HUES6 (cell line): Measurements from ENCODE around the gene CTPS1.

Source experiments
- H3K27ac ChIP-seq: 2 replicates; pipeline ENCODE4 v1.7.0; 2013; ENCODE audit warnings: low read depth, mild to moderate bottlenecking, low read length, inconsistent platforms
- H3K27me3 ChIP-seq: 2 replicates; pipeline ENCODE4 v1.6.1; 2013; ENCODE audit warnings: low read length; ENCODE audit not compliant: control insufficient read depth, insufficient read depth
- H3K36me3 ChIP-seq: 2 replicates; pipeline ENCODE4 v1.6.1; 2013; ENCODE audit warnings: low read length; ENCODE audit not compliant: control insufficient read depth, insufficient read depth
- H3K4me1 ChIP-seq: 2 replicates; pipeline ENCODE4 v1.6.1; 2013; ENCODE audit warnings: low read length; ENCODE audit not compliant: control insufficient read depth, insufficient read depth
- H3K4me3 ChIP-seq: 2 replicates; pipeline ENCODE4 v1.5.1; 2013; ENCODE audit warnings: low read depth, low read length
- H3K9ac ChIP-seq: one replicate; pipeline ENCODE4 v1.6.1; 2013; ENCODE audit warnings: mild to moderate bottlenecking, low read length
- H3K9me3 ChIP-seq: 2 replicates; pipeline ENCODE4 v1.6.1; 2013; ENCODE audit warnings: low read depth, low read length; ENCODE audit not compliant: control insufficient read depth, insufficient read depth

CTPS1 gene

GRCh38 chr1:40969445-40969844 lies 10.1 kb upstream of the CTPS1 start:
- Histone ChIP-seq H3K9me3 (no peaks in the 10 kb centered on the region), H3K27ac (no peak overlapping the region)

GRCh38 chr1:40971966-40972365 lies 7.5 kb upstream of the CTPS1 start:
- Histone ChIP-seq H3K9ac (no peak overlapping the region), H3K4me1 (no peaks in the 10 kb centered on the region; the same call in 1 of the 2 replicates), H3K36me3 (no peaks in the 10 kb centered on the region), H3K27ac (no peak overlapping the region), H3K9me3 (no peaks in the 10 kb centered on the region), H3K4me3 (no peak overlapping the region), H3K27me3 (no peaks in the 10 kb centered on the region)

More at GRCh38 chr1:40969445-40969844, 10.1 kb upstream of the CTPS1 start:
- Histone ChIP-seq H3K9ac (no peak overlapping the region), H3K36me3 (no peaks in the 10 kb centered on the region), H3K4me3 (no peak overlapping the region), H3K27me3 (no peaks in the 10 kb centered on the region), H3K4me1 (peaks cover 6% of the 10 kb centered on the region)

GRCh38 chr1:40973912-40974311 lies 5.6 kb upstream of the CTPS1 start:
- no peak overlapping the region for H3K27ac ChIP-seq
- no peaks in the 10 kb centered on the region for H3K27me3 ChIP-seq
- H3K9ac ChIP-seq: no peak overlapping the region
- no peak overlapping the region for H3K4me3 ChIP-seq
- H3K9me3 ChIP-seq: no peaks in the 10 kb centered on the region
- H3K4me1 ChIP-seq: no peaks in the 10 kb centered on the region
- no peaks in the 10 kb centered on the region for H3K36me3 ChIP-seq

- H3K27me3 ChIP-seq: no peaks in the 10 kb centered on the region
- no peaks in the 10 kb centered on the region for H3K4me1 ChIP-seq
- H3K27ac ChIP-seq: no peak overlapping the region
- no peaks in the 10 kb centered on the region for H3K36me3 ChIP-seq
- H3K9me3 ChIP-seq: no peaks in the 10 kb centered on the region
- no peak overlapping the region for H3K4me3 ChIP-seq
- no peak overlapping the region for H3K9ac ChIP-seq
These were observed 4.6 kb upstream of the CTPS1 start for GRCh38 chr1:40974945-40975344.

GRCh38 chr1:40976952-40977690 lies 2.4 kb upstream of the CTPS1 start:
- peaks cover 15% of the 10 kb centered on the region for H3K4me1 ChIP-seq
- no peaks in the 10 kb centered on the region for H3K9me3 ChIP-seq
- no peak overlapping the region for H3K4me3 ChIP-seq
- no peak overlapping the region for H3K9ac ChIP-seq
- H3K27me3 ChIP-seq: no peaks in the 10 kb centered on the region
- H3K27ac ChIP-seq: no peak overlapping the region
- H3K36me3 ChIP-seq: peaks cover 3% of the 10 kb centered on the region; the same call in 1 of the 2 replicates

GRCh38 chr1:40977716-40978115 lies 1.8 kb upstream of the CTPS1 start:
- H3K4me3 ChIP-seq: no peak overlapping the region
- no peak overlapping the region for H3K9ac ChIP-seq
- H3K9me3 ChIP-seq: no peaks in the 10 kb centered on the region
- H3K27me3 ChIP-seq: no peaks in the 10 kb centered on the region
- H3K4me1 ChIP-seq: peaks cover 15% of the 10 kb centered on the region
- no peak overlapping the region for H3K27ac ChIP-seq
- H3K36me3 ChIP-seq: peaks cover 3% of the 10 kb centered on the region; the same call in 1 of the 2 replicates

GRCh38 chr1:40978886-40979240 lies 633 bp upstream of the CTPS1 start:
- Histone ChIP-seq H3K4me1 (peaks cover 15% of the 10 kb centered on the region), H3K9me3 (no peaks in the 10 kb centered on the region), H3K27ac (no peak overlapping the region), H3K4me3 (peak overlapping the region; percentile 67), H3K9ac (peak overlapping the region; percentile 91), H3K36me3 (peaks cover 12% of the 10 kb centered on the region), H3K27me3 (no peaks in the 10 kb centered on the region)

- Histone ChIP-seq H3K36me3 (peaks cover 24% of the 10 kb centered on the region), H3K4me3 (peak overlapping the region; percentile 67), H3K27me3 (no peaks in the 10 kb centered on the region), H3K9me3 (no peaks in the 10 kb centered on the region), H3K4me1 (peaks cover 15% of the 10 kb centered on the region), H3K9ac (peak overlapping the region; percentile 91), H3K27ac (peak overlapping the region; percentile 73; the same call in 1 of the 2 replicates)
These were observed 564 bp downstream of the CTPS1 start for GRCh38 chr1:40980068-40980452.

GRCh38 chr1:40980453-40981121 lies 1.1 kb downstream of the CTPS1 start:
- no peaks in the 10 kb centered on the region for H3K27me3 ChIP-seq
- H3K9ac ChIP-seq: peak overlapping the region; percentile 91
- H3K36me3 ChIP-seq: peaks cover 29% of the 10 kb centered on the region
- H3K4me3 ChIP-seq: peak overlapping the region; percentile 67
- H3K4me1 ChIP-seq: peaks cover 15% of the 10 kb centered on the region
- peak overlapping the region; percentile 73; the same call in 1 of the 2 replicates for H3K27ac ChIP-seq
- H3K9me3 ChIP-seq: no peaks in the 10 kb centered on the region

- H3K27me3 ChIP-seq: no peaks in the 10 kb centered on the region
- no peak overlapping the region for H3K27ac ChIP-seq
- peaks cover 15% of the 10 kb centered on the region for H3K4me1 ChIP-seq
- H3K9me3 ChIP-seq: no peaks in the 10 kb centered on the region
- no peak overlapping the region for H3K9ac ChIP-seq
- peaks cover 42% of the 10 kb centered on the region for H3K36me3 ChIP-seq
- H3K4me3 ChIP-seq: peak overlapping the region; percentile 67
These were observed 2.4 kb downstream of the CTPS1 start for GRCh38 chr1:40981691-40982448.

GRCh38 chr1:40982721-40983120 lies 3.2 kb downstream of the CTPS1 start:
- Histone ChIP-seq H3K9me3 (no peaks in the 10 kb centered on the region), H3K27ac (no peak overlapping the region), H3K9ac (no peak overlapping the region), H3K4me1 (peaks cover 15% of the 10 kb centered on the region), H3K27me3 (no peaks in the 10 kb centered on the region), H3K36me3 (peaks cover 50% of the 10 kb centered on the region), H3K4me3 (no peak overlapping the region)
